Measurements from ENCODE around the gene RHOC.

The RHOC gene

GRCh38 chr1:112702420-112703261 lies 4.3 kb downstream of the RHOC start:
- DNase-seq: peak in 3 of 58 donors; percentile 5 to 25 (median 15)

DNA sequence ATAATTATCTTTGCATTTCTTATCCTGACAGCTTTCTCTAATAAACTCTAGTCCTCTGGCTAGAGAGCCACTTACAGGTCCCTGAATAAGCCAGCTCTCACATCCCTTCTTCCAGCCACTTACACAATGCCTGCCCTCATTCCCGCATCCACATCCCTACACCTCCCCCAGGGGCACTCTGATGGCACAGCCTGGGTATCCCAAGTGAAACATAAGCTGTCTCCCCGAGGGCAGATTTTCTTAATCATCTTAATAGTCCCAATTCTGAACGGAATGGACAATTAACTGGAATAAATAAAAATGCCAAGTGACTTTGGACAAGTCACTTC lies 4.9 kb downstream of the RHOC start:
- DNase-seq: no peak

DNA sequence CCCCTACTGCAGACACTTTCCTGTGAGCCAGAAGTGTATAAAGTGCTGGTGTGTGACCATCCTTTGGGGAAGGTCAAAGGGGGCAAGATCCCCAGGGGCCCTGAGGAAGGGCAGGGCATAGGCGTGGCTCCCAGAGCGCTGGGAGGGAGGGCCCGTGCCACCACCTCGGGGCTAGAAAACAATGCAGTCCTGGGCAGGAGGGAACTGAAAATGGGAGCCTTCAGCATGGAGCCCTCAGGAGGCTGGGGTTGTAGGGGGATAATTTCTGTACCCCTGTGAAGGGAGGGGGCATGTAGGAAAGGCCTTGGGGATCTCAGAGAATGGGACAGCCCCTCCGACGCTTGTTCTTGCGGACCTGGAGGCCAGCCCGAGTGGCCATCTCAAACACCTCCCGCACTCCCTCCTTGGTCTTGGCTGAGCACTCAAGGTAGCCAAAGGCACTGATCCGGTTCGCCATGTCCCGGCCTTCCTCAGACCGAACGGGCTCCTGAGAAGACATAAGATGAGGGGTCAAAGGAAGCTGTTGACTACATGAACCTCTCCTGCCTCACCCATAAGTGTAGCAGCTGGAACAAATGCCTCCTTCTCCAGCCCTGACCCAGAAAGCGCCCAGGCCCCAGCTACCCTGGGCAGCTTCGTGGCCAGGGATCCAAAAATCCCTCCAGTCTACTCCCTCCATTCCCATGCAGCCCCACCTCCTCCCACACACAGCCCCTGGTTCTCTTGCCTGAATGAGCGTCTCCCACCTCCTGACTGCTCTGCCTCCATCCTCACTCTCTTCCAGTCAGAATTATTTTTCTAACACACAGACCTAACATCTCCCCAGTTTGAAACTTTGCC lies 5.5 kb downstream of the RHOC start:
- no peak for DNase-seq

GRCh38 chr1:112700290-112701226 lies 6.4 kb downstream of the RHOC start:
- DNase-seq: peak in 55 of 58 donors; percentile 20 to 96 (median 76)

- no peak for DNase-seq
Observed at GRCh38 chr1:112699425-112700144, 7.3 kb downstream of the RHOC start.

DNA sequence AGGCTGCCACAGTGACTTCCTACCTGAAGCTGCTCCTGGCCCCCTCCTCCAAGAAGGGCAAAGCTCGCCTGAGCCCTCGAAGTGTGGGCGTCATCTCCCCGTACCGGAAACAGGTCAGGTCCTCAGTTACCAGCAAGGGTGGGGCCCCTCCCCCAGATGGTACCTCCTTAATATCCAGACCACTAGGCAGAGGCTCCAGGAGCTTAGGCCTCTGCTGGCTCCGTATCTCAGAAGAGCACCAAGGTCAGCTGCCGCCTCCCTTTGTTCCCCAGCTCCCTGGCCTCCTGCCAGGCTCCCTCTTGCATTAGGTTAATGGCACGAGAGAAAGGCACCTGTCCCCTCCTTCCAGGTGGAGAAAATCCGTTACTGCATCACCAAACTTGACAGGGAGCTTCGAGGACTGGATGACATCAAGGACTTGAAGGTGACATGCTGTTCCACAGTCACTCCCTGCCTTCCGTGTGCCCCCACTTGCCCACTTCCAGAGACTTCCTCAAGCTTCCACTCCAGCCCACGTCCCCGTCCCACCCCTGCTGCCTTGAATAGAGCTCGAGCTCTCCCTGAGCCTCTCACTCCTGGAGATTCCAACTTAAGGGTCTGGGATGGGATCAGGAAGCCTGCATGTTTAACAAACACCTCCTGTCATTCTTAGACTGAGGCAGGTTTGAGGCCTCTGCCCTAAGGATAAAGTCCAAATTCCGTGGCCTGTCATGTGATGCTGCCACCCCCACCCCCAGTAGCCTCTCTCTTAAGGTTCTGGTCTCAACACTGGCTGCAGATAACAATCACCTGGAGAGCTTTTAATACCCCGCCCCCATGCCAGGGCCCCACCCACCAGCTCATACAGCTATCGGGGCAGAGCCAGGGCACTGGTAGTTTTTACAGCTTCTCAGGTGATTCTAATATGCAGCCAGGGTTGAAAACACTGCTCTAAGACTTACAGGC lies 8.3 kb downstream of the RHOC start:
- DNase-seq: no peak

DNA sequence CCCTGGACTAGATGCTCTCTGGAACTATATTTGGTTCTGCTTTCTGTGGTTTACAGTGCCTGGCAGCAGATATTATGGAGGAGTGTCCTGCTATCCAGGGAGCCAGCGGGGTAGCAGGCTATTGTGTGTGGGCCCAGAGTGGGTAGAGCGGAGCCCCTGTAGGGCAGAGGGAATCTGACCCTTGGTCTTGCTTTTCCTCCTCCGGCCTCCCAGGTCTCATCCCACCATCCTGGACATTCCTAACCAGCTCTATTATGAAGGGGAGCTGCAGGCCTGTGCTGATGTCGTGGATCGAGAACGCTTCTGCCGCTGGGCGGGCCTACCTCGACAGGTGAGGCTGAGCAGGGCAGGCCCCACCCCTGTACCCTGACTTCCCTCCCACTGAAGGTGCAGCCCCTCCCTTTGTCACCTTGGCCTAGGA lies 9.1 kb downstream of the RHOC start:
- no peak for DNase-seq

DNA sequence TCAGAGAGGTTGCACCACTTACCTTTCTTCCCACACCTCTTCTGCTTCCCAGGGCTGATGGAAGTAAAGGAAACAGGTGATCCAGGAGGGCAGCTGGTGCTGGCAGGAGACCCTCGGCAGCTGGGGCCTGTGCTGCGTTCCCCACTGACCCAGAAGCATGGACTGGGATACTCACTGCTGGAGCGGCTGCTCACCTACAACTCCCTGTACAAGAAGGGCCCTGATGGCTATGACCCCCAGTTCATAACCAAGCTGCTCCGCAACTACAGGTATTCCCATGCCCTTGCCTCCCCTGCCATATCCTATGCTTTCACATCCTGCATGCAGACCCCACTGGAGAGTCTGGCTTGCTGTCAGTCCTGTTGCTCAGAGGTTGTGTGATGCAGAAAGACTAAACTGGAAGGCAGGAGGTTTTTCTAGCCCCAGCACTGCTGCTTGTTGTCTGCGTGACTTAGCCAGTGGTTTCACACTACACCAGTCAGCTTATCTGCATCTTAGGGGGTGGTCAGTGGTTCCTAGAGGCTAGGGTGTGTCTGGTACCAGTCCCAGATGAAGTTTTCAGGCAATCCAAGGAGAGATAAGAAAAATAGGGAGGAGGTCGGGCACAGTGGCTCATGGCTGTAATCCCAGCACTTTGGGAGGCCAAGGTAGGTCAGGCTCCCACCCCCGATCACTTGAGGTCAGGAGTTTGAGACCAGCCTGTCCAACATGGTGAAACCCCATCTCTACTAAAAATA lies 10.2 kb downstream of the RHOC start:
- no peak for DNase-seq

- no peak for DNase-seq
Observed at GRCh38 chr1:112695276-112695675, 11.7 kb downstream of the RHOC start.

GRCh38 chr1:112694363-112694929 lies 12.5 kb downstream of the RHOC start:
- DNase-seq: no peak

DNA sequence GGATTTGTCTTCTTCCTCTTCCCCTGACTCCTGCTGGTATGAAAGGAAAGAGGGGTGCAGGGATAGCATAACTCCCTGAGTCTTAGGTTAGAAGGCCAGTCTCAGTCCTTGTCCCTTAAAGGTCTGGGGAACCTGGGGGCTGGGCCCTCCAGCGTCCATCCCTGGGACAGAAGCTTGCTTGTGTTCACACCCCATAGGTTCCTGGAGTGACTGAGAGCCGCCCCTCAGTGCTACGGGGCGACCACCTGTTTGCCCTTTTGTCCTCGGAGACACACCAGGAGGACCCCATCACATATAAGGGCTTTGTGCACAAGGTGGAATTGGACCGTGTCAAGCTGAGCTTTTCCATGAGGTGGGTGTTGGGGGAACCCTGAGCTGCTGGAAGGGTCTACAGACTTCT lies 13.1 kb downstream of the RHOC start:
- DNase-seq: no peak

- no peak for DNase-seq
Observed at GRCh38 chr1:112692681-112693080, 14.2 kb downstream of the RHOC start.

DNA sequence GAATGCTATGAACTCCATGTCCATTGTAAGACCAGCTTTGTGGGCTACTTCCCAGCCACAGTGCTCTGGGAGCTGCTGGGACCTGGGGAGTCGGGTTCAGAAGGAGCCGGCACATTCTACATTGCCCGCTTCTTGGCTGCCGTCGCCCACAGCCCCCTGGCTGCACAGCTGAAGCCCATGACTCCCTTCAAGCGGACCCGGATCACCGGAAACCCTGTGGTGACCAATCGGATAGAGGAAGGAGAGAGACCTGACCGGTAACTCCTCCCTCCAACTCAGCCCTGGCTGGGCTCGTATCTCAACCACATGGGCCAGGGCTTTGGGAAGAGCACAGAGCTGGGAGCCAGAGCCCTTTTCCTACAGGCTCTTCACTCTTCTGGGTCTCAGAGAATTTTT lies 17.1 kb downstream of the RHOC start:
- DNase-seq: no peak

- DNase-seq: no peak
Observed at GRCh38 chr1:112689196-112689841, 17.6 kb downstream of the RHOC start.

DNA sequence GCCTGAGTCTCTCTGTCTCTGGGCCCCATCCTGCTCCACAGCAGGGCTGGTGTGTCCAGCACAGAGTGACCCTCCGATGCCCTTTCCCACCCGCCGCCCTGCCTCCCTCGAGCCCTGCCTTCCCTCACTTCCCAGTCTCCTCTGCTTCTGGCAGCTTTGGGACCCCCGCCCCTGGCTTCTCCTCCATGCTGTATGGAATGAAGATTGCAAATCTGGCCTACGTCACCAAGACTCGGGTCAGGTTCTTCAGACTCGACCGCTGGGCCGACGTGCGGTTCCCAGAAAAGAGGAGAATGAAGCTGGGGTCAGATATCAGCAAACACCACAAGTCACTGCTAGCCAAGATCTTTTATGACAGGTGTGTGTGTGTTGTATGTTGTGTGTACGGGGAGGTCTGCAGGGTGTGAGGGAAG lies 18.1 kb downstream of the RHOC start:
- DNase-seq: no peak

DNA sequence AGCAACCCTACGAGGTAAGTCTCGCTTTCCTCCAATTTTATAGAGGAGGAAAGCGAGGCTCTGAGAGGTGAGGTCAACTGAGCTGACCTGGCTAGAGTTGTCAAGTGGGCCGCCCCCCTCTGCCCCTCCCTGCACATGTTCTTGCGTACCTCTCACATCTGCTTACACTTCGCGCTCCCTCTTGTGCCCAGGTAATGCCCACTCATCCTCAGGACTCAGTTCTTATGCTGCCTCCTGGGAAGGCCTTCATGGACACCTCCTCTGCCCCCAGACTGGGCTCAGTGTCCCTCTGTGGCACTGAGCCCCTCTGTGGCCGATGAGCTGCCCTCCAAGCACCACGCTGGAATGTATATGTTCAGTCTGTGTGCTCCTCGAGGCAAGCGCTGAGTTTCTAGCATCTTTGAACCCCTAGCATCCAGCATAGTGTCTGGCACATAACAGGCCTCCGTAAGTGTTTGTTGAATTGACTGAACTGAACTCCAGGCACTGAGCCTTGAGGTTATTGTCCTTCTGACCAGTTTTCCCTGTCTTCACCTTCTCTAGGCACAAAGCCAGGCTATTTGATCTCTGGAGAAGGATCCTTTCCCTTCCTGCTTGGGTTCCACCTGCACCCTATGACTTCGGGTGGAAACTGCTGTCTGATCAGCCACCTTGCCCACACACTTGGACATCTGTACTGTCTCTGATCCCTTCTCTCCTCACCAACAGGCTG lies 19.0 kb downstream of the RHOC start:
- no peak for DNase-seq

DNA sequence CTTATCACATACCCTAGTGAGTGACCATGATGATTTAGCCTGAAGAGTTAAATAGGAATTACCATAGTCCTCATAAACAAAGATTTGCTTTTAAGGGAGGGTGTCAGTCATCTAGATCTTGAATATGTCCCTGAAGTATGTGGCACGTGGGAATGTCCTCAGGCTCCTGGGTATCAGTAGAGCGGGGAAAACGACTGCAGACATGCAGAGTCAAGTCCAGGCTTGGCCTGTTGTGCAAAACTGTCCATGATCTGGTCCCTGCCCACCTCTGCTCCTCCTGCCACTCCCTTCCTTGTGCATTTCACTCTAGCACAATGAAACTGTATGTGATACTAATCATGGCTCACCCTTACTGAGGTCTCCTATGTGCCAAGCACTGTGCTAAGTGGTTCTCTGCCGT lies 19.6 kb downstream of the RHOC start:
- no peak for DNase-seq
